ENCODE results near the gene BUD31.

BUD31 gene

DNA sequence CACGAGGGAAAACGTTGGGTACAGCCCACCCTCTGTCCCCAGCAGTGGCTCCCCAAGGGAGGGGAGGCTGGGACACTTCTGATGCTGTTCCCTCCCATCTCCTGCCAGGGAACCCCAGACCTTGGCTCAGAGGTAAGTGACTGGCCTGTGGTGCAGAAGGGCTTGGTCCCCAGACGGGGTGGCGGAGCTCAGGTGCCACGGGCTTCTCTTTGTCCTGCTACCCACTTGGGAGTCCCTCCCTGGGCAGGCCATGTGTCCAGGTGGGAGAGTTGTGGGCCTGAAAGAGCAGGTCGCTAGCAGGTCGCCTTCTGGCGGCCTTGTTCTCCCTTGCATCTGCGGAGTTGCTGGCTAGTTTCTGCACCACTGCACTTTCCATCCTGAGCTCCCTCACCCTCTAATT is 47.1 kb downstream of the BUD31 start:
- no peaks in the 10 kb centered on the region for H3K27me3 ChIP-seq
- H3K4me1 ChIP-seq (ENCODE audit: control insufficient read depth in 1 of 2, insufficient read depth in 1 of 2, low read depth in 1 of 2, low read length in 1 of 2), result no peaks in the 10 kb centered on the region
- TF ChIP-seq CTCF (IDR thresholded peaks at IDR 0.05), result no peak
- H3K9me3 ChIP-seq, result no peaks in the 10 kb centered on the region
- H3K36me3 ChIP-seq, result peaks cover 92% of the 10 kb centered on the region
- H3K27ac ChIP-seq, result no peak overlapping the region
- H3K4me3 ChIP-seq (ENCODE audit: low read depth in 1 of 2, low read length in 1 of 2), result no peak overlapping the region

DNA sequence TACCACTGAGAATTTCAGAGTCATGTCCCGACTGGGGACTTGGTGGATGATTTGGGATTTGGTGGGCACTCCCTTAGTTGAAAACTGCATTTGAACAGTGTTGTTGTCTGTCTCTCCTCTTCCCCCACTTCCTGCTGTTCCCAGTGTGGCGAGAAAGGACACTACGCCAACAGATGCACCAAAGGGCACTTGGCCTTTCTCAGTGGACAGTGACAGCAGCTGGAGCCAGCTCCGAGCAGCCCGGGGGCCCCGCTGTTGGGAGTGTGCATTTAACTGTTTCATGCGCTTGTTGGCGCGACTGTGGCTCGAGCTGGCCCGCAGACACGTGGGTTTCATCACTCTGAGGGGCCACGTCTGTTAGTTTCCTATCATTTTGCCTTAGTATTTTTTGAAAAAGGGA is 47.5 kb downstream of the BUD31 start:
- TF ChIP-seq CTCF (IDR thresholded peaks at IDR 0.05), result no peak
- Histone ChIP-seq H3K27me3 (no peaks in the 10 kb centered on the region), H3K9me3 (no peaks in the 10 kb centered on the region), H3K4me3 (ENCODE audit: low read depth in 1 of 2, low read length in 1 of 2) (no peak overlapping the region), H3K4me1 (ENCODE audit: control insufficient read depth in 1 of 2, insufficient read depth in 1 of 2, low read depth in 1 of 2, low read length in 1 of 2) (no peaks in the 10 kb centered on the region), H3K27ac (no peak overlapping the region), H3K36me3 (peaks cover 89% of the 10 kb centered on the region)

- Histone ChIP-seq H3K4me1 (ENCODE audit: control insufficient read depth in 1 of 2, insufficient read depth in 1 of 2, low read depth in 1 of 2, low read length in 1 of 2) (no peaks in the 10 kb centered on the region), H3K36me3 (peaks cover 80% of the 10 kb centered on the region), H3K27ac (no peak overlapping the region), H3K4me3 (ENCODE audit: low read depth in 1 of 2, low read length in 1 of 2) (no peak overlapping the region), H3K27me3 (no peaks in the 10 kb centered on the region), H3K9me3 (no peaks in the 10 kb centered on the region)
- TF ChIP-seq CTCF (IDR thresholded peaks at IDR 0.05), result no peak
Observed at GRCh38 chr7:99457050-99457649, 48.4 kb downstream of the BUD31 start.

GRCh38 chr7:99457650-99458493 is 49.1 kb downstream of the BUD31 start:
- TF ChIP-seq CTCF (IDR thresholded peaks at IDR 0.05), result no peak
- Histone ChIP-seq H3K27me3 (no peaks in the 10 kb centered on the region), H3K36me3 (peaks cover 79% of the 10 kb centered on the region), H3K4me1 (ENCODE audit: control insufficient read depth in 1 of 2, insufficient read depth in 1 of 2, low read depth in 1 of 2, low read length in 1 of 2) (no peaks in the 10 kb centered on the region), H3K9me3 (no peaks in the 10 kb centered on the region), H3K4me3 (ENCODE audit: low read depth in 1 of 2, low read length in 1 of 2) (no peak overlapping the region), H3K27ac (no peak overlapping the region)

DNA sequence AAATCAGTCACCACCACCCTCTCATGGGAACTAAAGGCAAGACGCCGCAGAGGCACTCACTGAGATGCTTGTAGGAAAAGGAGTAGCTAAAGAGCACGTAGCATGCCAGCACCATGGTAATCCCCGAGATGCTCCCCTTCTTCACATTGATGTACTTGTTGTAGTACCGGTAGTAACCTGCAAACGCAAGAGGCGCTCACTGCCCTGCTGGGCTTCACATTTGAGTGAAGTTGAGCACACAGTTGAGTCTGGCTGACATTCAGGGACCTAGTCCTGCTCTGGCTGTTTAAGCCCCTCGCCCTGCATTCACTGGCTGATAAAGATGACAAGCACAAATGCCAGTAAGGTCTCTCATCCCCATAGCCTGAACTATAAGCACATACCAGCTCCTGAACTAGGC is 50.3 kb downstream of the BUD31 start:
- Histone ChIP-seq H3K9me3 (no peaks in the 10 kb centered on the region), H3K36me3 (peaks cover 72% of the 10 kb centered on the region), H3K27me3 (no peaks in the 10 kb centered on the region), H3K27ac (no peak overlapping the region), H3K4me1 (ENCODE audit: control insufficient read depth in 1 of 2, insufficient read depth in 1 of 2, low read depth in 1 of 2, low read length in 1 of 2) (no peaks in the 10 kb centered on the region), H3K4me3 (ENCODE audit: low read depth in 1 of 2, low read length in 1 of 2) (no peak overlapping the region)
- TF ChIP-seq CTCF (IDR thresholded peaks at IDR 0.05), result no peak
